ENCODE results near the gene PHYKPL. TPM values are rescaled to one million over a fixed set of nuclear protein-coding genes. Genes with fewer than 3 reads are reported as not detected.

The PHYKPL gene
- total and polyA plus RNA-seq, 2 of the 4 experiments (the other 2 are of a cell fraction), result 10.0 to 24.5 TPM

GRCh38 chr5:178232920-178233429 lies 373 bp upstream of the PHYKPL start:
- POLR2A ChIA-PET (ENCODE audit: unreplicated experiment), result no interaction called here
- Histone ChIP-seq H3K4me3 (ENCODE audit: insufficient read depth, low read depth, low read length) (peak overlapping the region; percentile 72), H3K27ac (ENCODE audit: insufficient read depth, low read length) (peak overlapping the region; percentile 14), H3K4me1 (ENCODE audit: control insufficient read depth, insufficient read depth, low read length) (peaks cover 9% of the 10 kb centered on the region), H4K8ac (ENCODE audit: low read depth in 2 of 2, low read length in 2 of 2) (peak overlapping the region; percentile 93 to 99), H3K14ac (replicated peaks; ENCODE audit: low read depth, low read length) (peak overlapping the region; percentile 44), H3K23ac (ENCODE audit: low read depth, low read length) (peak overlapping the region; percentile 59), H3K9me1 (ENCODE audit: insufficient read depth, low read length) (peaks cover 20% of the 10 kb centered on the region), H3K4ac (ENCODE audit: low read depth, low read length) (peak overlapping the region; percentile 76), H2BK5ac (ENCODE audit: low read depth, low read length, poor library complexity, severe bottlenecking) (no peak overlapping the region), H2BK20ac (ENCODE audit: low read depth, low read length) (no peak overlapping the region), H3K27me3 (ENCODE audit: control insufficient read depth, insufficient read depth, low read length) (no peaks in the 10 kb centered on the region), H2BK120ac (ENCODE audit: low read depth, low read length) (peak overlapping the region; percentile 61; the same call in 1 of the 2 replicates), H2AK5ac (ENCODE audit: low read depth, low read length) (peak overlapping the region; percentile 56; the same call in 1 of the 2 replicates), H3K9ac (ENCODE audit: low read depth, low read length) (peak overlapping the region; percentile 39), H3K36me3 (ENCODE audit: control insufficient read depth, insufficient read depth, low read length) (peaks cover 20% of the 10 kb centered on the region), H3K4me2 (ENCODE audit: low read depth, low read length) (peak overlapping the region; percentile 30), H2AFZ (replicated peaks; ENCODE audit: low read length, poor library complexity) (peak overlapping the region; percentile 96), H4K20me1 (ENCODE audit: insufficient read depth, low read length) (peaks cover 6% of the 10 kb centered on the region; the same call in 1 of the 2 replicates), H2AK9ac (replicated peaks; ENCODE audit: low read depth, low read length, poor library complexity) (peak overlapping the region; percentile 91), H3K9me3 (ENCODE audit: control insufficient read depth, insufficient read depth, low read length) (no peaks in the 10 kb centered on the region), H4K5ac (ENCODE audit: low read depth, low read length) (peak overlapping the region; percentile 95), H3K18ac (ENCODE audit: low read depth, low read length) (peak overlapping the region; percentile 5; the same call in 1 of the 2 replicates), H3K79me1 (ENCODE audit: low read depth in 1 of 2, low read length in 2 of 2) (peaks cover 21 to 39% of the 10 kb centered on the region in 2 experiments), H4K91ac (ENCODE audit: insufficient read depth, low read depth, low read length) (peak overlapping the region; percentile 92), H2BK15ac (ENCODE audit: low read depth, low read length) (no peak overlapping the region; the same call in 2 of the 3 replicates), H3K56ac (ENCODE audit: extremely low read depth, insufficient read depth, low read length) (0 out of 2 replicates have a peak overlapping the region, but pooled peaks have one; percentile 28)
- DNase-seq, result no peak
- WGBS, 2 experiments (ENCODE audit: extremely low coverage in 2 of 2, insufficient read length in 1 of 2), result 29% methylated on average over 4 of the region's 11 CpGs; no CpG with 5 or more reads in 1 of the 2 experiments
- intact Hi-C loops (cut with micrococcal nuclease) (loop anchor here (1.0 to 5.0 kb wide), 2 partner anchors 29 to 394 kb away; partner anchors contain the start of genes CLK4 and HNRNPAB), dilution Hi-C loops (cut with HindIII; ENCODE audit: low sequenced_read_pairs, unreplicated experiment) (no loop called here), in situ Hi-C loops (cut with MboI; ENCODE audit: low sequenced_read_pairs) (no loop called here)
- CTCF ChIA-PET, result interaction anchor here (0.5 kb wide), 1 partner anchor 804 kb away, joined by 3 read pairs; no protein-coding TSS in a partner anchor
- no peak for ATAC-seq (ENCODE audit: low read depth)
- BruUV-seq (replicated peaks), result no TSS peak
- TF ChIP-seq CTCF (conservative IDR thresholded peaks at IDR 0.05; ENCODE audit: low read depth, low read length), result no peak
- TF ChIP-seq CEBPB (IDR thresholded peaks at IDR 0.05; ENCODE audit: low read depth, low read length), result no peak
- no peak for TF ChIP-seq MAZ (IDR thresholded peaks at IDR 0.05; ENCODE audit: borderline replicate concordance, low read depth, low read length)
- no peak for TF ChIP-seq FOS (IDR thresholded peaks at IDR 0.05; ENCODE audit: low read depth, low read length)
- TF ChIP-seq NFE2L2 (IDR thresholded peaks at IDR 0.05; ENCODE audit: low read depth, low read length), result no peak
- no peak for TF ChIP-seq ELK1 (IDR thresholded peaks at IDR 0.05; ENCODE audit: borderline replicate concordance, low read depth, low read length)
- TF ChIP-seq MAFK (IDR thresholded peaks at IDR 0.05; ENCODE audit: low read depth, low read length), result no peak
- no peak for TF ChIP-seq POLR2A (IDR thresholded peaks at IDR 0.05; ENCODE audit: low read depth, low read length)
- no peak for TF ChIP-seq USF2 (IDR thresholded peaks at IDR 0.05; ENCODE audit: low read depth, low read length)
- no peak for TF ChIP-seq SMC3 (IDR thresholded peaks at IDR 0.05; ENCODE audit: low read depth, low read length)
- no peak for TF ChIP-seq RCOR1 (IDR thresholded peaks at IDR 0.05; ENCODE audit: insufficient replicate concordance, low read length)
- TF ChIP-seq BHLHE40 (IDR thresholded peaks at IDR 0.05; ENCODE audit: low read depth, low read length), result no peak
- no peak for TF ChIP-seq MXI1 (IDR thresholded peaks at IDR 0.05; ENCODE audit: borderline replicate concordance, low read depth, low read length)
- TF ChIP-seq RAD21 (IDR thresholded peaks at IDR 0.05; ENCODE audit: low read length), result no peak
- TF ChIP-seq RFX5 (IDR thresholded peaks at IDR 0.05; ENCODE audit: low read depth, low read length), result no peak

Measured in IMR-90 (cell line).